ENCODE measurements around the gene CEP164.
A peak's percentile ranks its signal among the peaks of the same experiment; 100 is the strongest.

- TF ChIP-seq POLR2A (IDR thresholded peaks at IDR 0.05): no peak
- TF ChIP-seq, protein P1, sequence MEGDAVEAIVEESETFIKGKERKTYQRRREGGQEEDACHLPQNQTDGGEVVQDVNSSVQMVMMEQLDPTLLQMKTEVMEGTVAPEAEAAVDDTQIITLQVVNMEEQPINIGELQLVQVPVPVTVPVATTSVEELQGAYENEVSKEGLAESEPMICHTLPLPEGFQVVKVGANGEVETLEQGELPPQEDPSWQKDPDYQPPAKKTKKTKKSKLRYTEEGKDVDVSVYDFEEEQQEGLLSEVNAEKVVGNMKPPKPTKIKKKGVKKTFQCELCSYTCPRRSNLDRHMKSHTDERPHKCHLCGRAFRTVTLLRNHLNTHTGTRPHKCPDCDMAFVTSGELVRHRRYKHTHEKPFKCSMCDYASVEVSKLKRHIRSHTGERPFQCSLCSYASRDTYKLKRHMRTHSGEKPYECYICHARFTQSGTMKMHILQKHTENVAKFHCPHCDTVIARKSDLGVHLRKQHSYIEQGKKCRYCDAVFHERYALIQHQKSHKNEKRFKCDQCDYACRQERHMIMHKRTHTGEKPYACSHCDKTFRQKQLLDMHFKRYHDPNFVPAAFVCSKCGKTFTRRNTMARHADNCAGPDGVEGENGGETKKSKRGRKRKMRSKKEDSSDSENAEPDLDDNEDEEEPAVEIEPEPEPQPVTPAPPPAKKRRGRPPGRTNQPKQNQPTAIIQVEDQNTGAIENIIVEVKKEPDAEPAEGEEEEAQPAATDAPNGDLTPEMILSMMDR (IDR thresholded peaks at IDR 0.05): peak in 4 of 6 experiments; percentile 10 to 29 (median 18)
Observed at GRCh38 chr11:117457835-117458234, 130.2 kb downstream of the CEP164 start.

All from thyroid gland (tissue), 4 donors.